Measurements from ENCODE around the gene C9.

C9 gene

GRCh38 chr5:39399135-39400036, 35.1 kb upstream of the C9 start:
- Histone ChIP-seq H3K27me3 (ENCODE audit: low read depth, low read length) (no peaks in the 10 kb centered on the region), H3K4me1 (ENCODE audit: control insufficient read depth in 1 of 2, insufficient read depth in 2 of 2, low read length in 2 of 2) (peaks cover 0 to 9% of the 10 kb centered on the region in 2 donors), H3K4me3 (ENCODE audit: low read depth in 1 of 2, low read length in 2 of 2) (no peak overlapping the region), H3K36me3 (ENCODE audit: control insufficient read depth in 1 of 2, insufficient read depth in 2 of 2, low read length in 2 of 2) (peaks cover 0 to 14% of the 10 kb centered on the region in 2 donors), H3K9me3 (ENCODE audit: control insufficient read depth in 1 of 2, low read length in 2 of 2) (no peaks in the 10 kb centered on the region), H3K27ac (ENCODE audit: low read length) (peak overlapping the region; percentile 88)

DNA sequence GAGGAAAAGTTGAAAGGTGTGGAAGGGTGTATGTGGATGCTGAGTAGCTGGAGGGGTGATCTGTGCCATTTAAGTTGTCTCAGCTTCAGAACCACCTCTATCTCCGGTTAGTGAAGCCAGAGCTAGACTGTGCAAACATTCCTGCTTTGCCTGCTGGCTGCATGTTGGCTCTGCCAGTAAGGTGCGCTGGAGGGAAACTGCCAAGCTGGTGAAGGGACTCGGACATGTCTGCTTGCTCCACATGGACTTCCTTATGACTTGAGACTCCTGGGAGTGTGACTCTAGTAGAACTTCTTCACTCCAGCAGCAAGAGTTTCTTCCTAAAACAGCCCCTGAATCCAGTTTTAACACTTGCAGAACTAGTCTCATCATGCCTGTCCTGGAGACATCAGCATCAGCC, 32.5 kb upstream of the C9 start:
- H3K9me3 ChIP-seq (ENCODE audit: control insufficient read depth in 1 of 2, low read length in 2 of 2) = no peaks in the 10 kb centered on the region
- H3K36me3 ChIP-seq (ENCODE audit: control insufficient read depth in 1 of 2, insufficient read depth in 2 of 2, low read length in 2 of 2) = peaks cover 14 to 20% of the 10 kb centered on the region in 2 donors
- peaks cover 0 to 9% of the 10 kb centered on the region in 2 donors for H3K4me1 ChIP-seq (ENCODE audit: control insufficient read depth in 1 of 2, insufficient read depth in 2 of 2, low read length in 2 of 2)
- H3K27me3 ChIP-seq (ENCODE audit: low read depth, low read length) = no peaks in the 10 kb centered on the region
- no peak overlapping the region for H3K4me3 ChIP-seq (ENCODE audit: low read depth in 1 of 2, low read length in 2 of 2)
- peak overlapping the region; percentile 88 for H3K27ac ChIP-seq (ENCODE audit: low read length)

- Histone ChIP-seq H3K27ac (ENCODE audit: low read length) (no peak overlapping the region), H3K9me3 (ENCODE audit: control insufficient read depth in 1 of 2, low read length in 2 of 2) (no peaks in the 10 kb centered on the region), H3K27me3 (ENCODE audit: low read depth, low read length) (no peaks in the 10 kb centered on the region), H3K4me1 (ENCODE audit: control insufficient read depth in 1 of 2, insufficient read depth in 2 of 2, low read length in 2 of 2) (peaks cover 0 to 1% of the 10 kb centered on the region in 2 donors), H3K36me3 (ENCODE audit: control insufficient read depth in 1 of 2, insufficient read depth in 2 of 2, low read length in 2 of 2) (peaks cover 25% of the 10 kb centered on the region in 2 donors), H3K4me3 (ENCODE audit: low read depth in 1 of 2, low read length in 2 of 2) (no peak overlapping the region)
Measured at GRCh38 chr5:39395521-39395920, 31.2 kb upstream of the C9 start.

DNA sequence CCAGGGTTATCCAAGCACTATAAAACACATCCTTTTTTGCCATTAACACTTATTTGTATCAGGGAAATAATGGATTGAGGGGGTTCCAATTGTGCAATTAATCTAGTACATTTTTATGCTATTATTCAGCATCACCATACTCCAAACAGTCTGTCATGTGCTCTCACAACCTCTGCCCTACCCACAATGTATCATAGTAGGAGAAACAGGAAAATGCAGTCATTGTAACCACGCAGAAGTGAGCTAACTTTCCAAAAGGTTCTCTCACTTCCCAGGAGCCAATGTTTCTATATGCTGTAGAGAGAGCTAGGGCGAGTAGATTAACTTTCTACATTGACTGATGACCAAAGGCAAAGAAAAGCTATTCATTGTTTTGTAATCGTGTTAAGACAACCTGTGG, 30.7 kb upstream of the C9 start:
- Histone ChIP-seq H3K4me1 (ENCODE audit: control insufficient read depth in 1 of 2, insufficient read depth in 2 of 2, low read length in 2 of 2) (no peaks in the 10 kb centered on the region), H3K9me3 (ENCODE audit: control insufficient read depth in 1 of 2, low read length in 2 of 2) (no peaks in the 10 kb centered on the region), H3K4me3 (ENCODE audit: low read depth in 1 of 2, low read length in 2 of 2) (no peak overlapping the region), H3K27me3 (ENCODE audit: low read depth, low read length) (no peaks in the 10 kb centered on the region), H3K27ac (ENCODE audit: low read length) (no peak overlapping the region), H3K36me3 (ENCODE audit: control insufficient read depth in 1 of 2, insufficient read depth in 2 of 2, low read length in 2 of 2) (peaks cover 28 to 29% of the 10 kb centered on the region in 2 donors)

DNA sequence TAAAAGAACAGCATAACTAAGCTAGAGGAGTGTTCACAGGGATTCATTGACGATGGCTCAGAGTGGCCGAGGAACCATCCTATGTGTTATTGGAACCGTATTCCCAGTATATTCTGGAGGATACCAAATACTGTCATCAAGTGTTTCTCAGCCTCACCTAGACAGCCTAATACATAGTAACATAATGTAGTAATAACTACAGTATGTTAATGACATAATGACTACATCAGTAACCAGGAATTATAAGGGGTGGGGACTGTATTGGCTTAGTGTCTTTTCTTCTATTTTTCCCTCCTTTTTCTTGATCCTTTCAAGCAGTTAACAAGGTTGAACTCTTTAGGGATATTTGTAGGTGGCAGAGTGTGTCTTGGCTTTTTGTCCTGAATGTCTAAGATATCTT, 26.6 kb upstream of the C9 start:
- Histone ChIP-seq H3K27me3 (ENCODE audit: low read depth, low read length) (no peaks in the 10 kb centered on the region), H3K4me3 (ENCODE audit: low read depth in 1 of 2, low read length in 2 of 2) (no peak overlapping the region), H3K36me3 (ENCODE audit: control insufficient read depth in 1 of 2, insufficient read depth in 2 of 2, low read length in 2 of 2) (peaks cover 29 to 48% of the 10 kb centered on the region in 2 donors), H3K27ac (ENCODE audit: low read length) (no peak overlapping the region), H3K4me1 (ENCODE audit: control insufficient read depth in 1 of 2, insufficient read depth in 2 of 2, low read length in 2 of 2) (no peaks in the 10 kb centered on the region), H3K9me3 (ENCODE audit: control insufficient read depth in 1 of 2, low read length in 2 of 2) (no peaks in the 10 kb centered on the region)

GRCh38 chr5:39387293-39387692, 23.0 kb upstream of the C9 start:
- H3K27me3 ChIP-seq (ENCODE audit: low read depth, low read length) = no peaks in the 10 kb centered on the region
- H3K4me1 ChIP-seq (ENCODE audit: control insufficient read depth in 1 of 2, insufficient read depth in 2 of 2, low read length in 2 of 2) = no peaks in the 10 kb centered on the region
- no peaks in the 10 kb centered on the region for H3K9me3 ChIP-seq (ENCODE audit: control insufficient read depth in 1 of 2, low read length in 2 of 2)
- peaks cover 33 to 43% of the 10 kb centered on the region in 2 donors for H3K36me3 ChIP-seq (ENCODE audit: control insufficient read depth in 1 of 2, insufficient read depth in 2 of 2, low read length in 2 of 2)
- H3K27ac ChIP-seq (ENCODE audit: low read length) = no peak overlapping the region
- no peak overlapping the region for H3K4me3 ChIP-seq (ENCODE audit: low read depth in 1 of 2, low read length in 2 of 2)

GRCh38 chr5:39384271-39384670, 20.0 kb upstream of the C9 start:
- no peaks in the 10 kb centered on the region for H3K27me3 ChIP-seq (ENCODE audit: low read depth, low read length)
- H3K4me1 ChIP-seq (ENCODE audit: control insufficient read depth in 1 of 2, insufficient read depth in 2 of 2, low read length in 2 of 2) = no peaks in the 10 kb centered on the region
- no peak overlapping the region for H3K27ac ChIP-seq (ENCODE audit: low read length)
- no peaks in the 10 kb centered on the region for H3K9me3 ChIP-seq (ENCODE audit: control insufficient read depth in 1 of 2, low read length in 2 of 2)
- peaks cover 32 to 40% of the 10 kb centered on the region in 2 donors for H3K36me3 ChIP-seq (ENCODE audit: control insufficient read depth in 1 of 2, insufficient read depth in 2 of 2, low read length in 2 of 2)
- no peak overlapping the region for H3K4me3 ChIP-seq (ENCODE audit: low read depth in 1 of 2, low read length in 2 of 2)

- Histone ChIP-seq H3K4me3 (ENCODE audit: low read depth in 1 of 2, low read length in 2 of 2) (no peak overlapping the region), H3K9me3 (ENCODE audit: control insufficient read depth in 1 of 2, low read length in 2 of 2) (no peaks in the 10 kb centered on the region), H3K4me1 (ENCODE audit: control insufficient read depth in 1 of 2, insufficient read depth in 2 of 2, low read length in 2 of 2) (no peaks in the 10 kb centered on the region), H3K27ac (ENCODE audit: low read length) (no peak overlapping the region), H3K36me3 (ENCODE audit: control insufficient read depth in 1 of 2, insufficient read depth in 2 of 2, low read length in 2 of 2) (peaks cover 33 to 37% of the 10 kb centered on the region in 2 donors), H3K27me3 (ENCODE audit: low read depth, low read length) (no peaks in the 10 kb centered on the region)
Measured at GRCh38 chr5:39381376-39381775, 17.1 kb upstream of the C9 start.

DNA sequence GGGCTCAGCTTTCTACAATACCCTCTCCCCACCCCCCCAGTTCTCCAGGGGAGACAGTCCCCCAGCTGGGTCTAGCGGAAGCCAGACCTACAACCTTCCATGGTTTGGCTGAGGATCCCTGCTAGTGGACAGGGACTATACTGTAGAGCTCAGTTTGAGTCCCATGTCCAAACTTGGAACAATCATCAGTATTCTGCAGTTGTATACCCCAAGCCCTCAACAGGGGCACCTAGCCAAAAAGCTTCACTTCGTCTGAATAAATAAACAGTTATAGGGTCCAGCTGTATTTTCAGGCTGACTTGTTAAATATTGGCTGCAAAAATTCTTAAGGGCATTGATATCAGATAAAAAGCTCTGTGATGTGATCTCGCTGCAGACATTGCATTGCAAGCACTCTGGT, 15.4 kb upstream of the C9 start:
- no peaks in the 10 kb centered on the region for H3K27me3 ChIP-seq (ENCODE audit: low read depth, low read length)
- H3K36me3 ChIP-seq (ENCODE audit: control insufficient read depth in 1 of 2, insufficient read depth in 2 of 2, low read length in 2 of 2) = peaks cover 34 to 42% of the 10 kb centered on the region in 2 donors
- no peaks in the 10 kb centered on the region for H3K9me3 ChIP-seq (ENCODE audit: control insufficient read depth in 1 of 2, low read length in 2 of 2)
- H3K27ac ChIP-seq (ENCODE audit: low read length) = no peak overlapping the region
- no peak overlapping the region for H3K4me3 ChIP-seq (ENCODE audit: low read depth in 1 of 2, low read length in 2 of 2)
- H3K4me1 ChIP-seq (ENCODE audit: control insufficient read depth in 1 of 2, insufficient read depth in 2 of 2, low read length in 2 of 2) = no peaks in the 10 kb centered on the region

DNA sequence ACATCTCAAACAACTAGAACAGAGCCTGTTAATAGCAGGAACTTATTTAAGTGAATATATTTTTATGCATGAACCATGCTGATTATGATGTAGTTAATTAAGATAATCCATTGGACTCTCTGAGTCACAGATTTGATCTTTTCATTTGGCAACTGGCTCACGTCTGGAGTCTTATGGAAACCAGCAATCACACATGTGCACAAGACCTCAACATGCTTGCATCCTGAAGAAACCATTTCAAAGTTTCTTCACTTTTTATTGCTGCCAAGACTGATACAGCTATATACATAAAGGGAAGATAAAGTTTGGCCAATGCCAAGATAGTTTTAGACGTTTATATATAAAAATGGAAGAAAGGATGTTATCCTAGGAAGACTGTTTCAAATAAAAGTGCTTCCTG, 13.3 kb upstream of the C9 start:
- peaks cover 43 to 51% of the 10 kb centered on the region in 2 donors for H3K36me3 ChIP-seq (ENCODE audit: control insufficient read depth in 1 of 2, insufficient read depth in 2 of 2, low read length in 2 of 2)
- no peaks in the 10 kb centered on the region for H3K27me3 ChIP-seq (ENCODE audit: low read depth, low read length)
- H3K9me3 ChIP-seq (ENCODE audit: control insufficient read depth in 1 of 2, low read length in 2 of 2) = no peaks in the 10 kb centered on the region
- H3K4me1 ChIP-seq (ENCODE audit: control insufficient read depth in 1 of 2, insufficient read depth in 2 of 2, low read length in 2 of 2) = no peaks in the 10 kb centered on the region
- H3K4me3 ChIP-seq (ENCODE audit: low read depth in 1 of 2, low read length in 2 of 2) = no peak overlapping the region
- H3K27ac ChIP-seq (ENCODE audit: low read length) = no peak overlapping the region

- Histone ChIP-seq H3K9me3 (ENCODE audit: control insufficient read depth in 1 of 2, low read length in 2 of 2) (no peaks in the 10 kb centered on the region), H3K36me3 (ENCODE audit: control insufficient read depth in 1 of 2, insufficient read depth in 2 of 2, low read length in 2 of 2) (peaks cover 38 to 45% of the 10 kb centered on the region in 2 donors), H3K4me1 (ENCODE audit: control insufficient read depth in 1 of 2, insufficient read depth in 2 of 2, low read length in 2 of 2) (no peaks in the 10 kb centered on the region), H3K4me3 (ENCODE audit: low read depth in 1 of 2, low read length in 2 of 2) (no peak overlapping the region), H3K27ac (ENCODE audit: low read length) (no peak overlapping the region), H3K27me3 (ENCODE audit: low read depth, low read length) (no peaks in the 10 kb centered on the region)
Measured at GRCh38 chr5:39376293-39376714, 12.0 kb upstream of the C9 start.

DNA sequence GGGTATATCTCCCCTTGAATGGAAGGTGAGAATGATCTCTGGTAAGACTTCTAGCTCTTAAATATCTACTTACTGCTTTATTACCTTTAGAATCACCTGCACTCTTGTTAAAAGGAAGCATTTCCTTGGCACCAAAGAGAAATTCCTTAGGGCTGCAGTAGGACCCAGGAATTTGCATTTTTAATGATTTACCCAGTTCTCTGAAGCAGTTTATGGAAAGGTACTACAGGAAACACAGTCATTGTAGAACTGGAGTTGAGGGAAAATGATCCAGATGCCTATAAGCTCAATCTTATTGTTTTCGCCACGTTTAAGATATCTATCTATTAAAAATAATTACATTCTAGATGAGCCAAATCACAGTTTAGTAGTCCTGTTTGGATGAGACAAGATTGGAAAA, 9.5 kb upstream of the C9 start:
- Histone ChIP-seq H3K27ac (ENCODE audit: low read length) (no peak overlapping the region), H3K4me1 (ENCODE audit: control insufficient read depth in 1 of 2, insufficient read depth in 2 of 2, low read length in 2 of 2) (no peaks in the 10 kb centered on the region), H3K36me3 (ENCODE audit: control insufficient read depth in 1 of 2, insufficient read depth in 2 of 2, low read length in 2 of 2) (peaks cover 33 to 34% of the 10 kb centered on the region in 2 donors), H3K9me3 (ENCODE audit: control insufficient read depth in 1 of 2, low read length in 2 of 2) (no peaks in the 10 kb centered on the region), H3K27me3 (ENCODE audit: low read depth, low read length) (no peaks in the 10 kb centered on the region), H3K4me3 (ENCODE audit: low read depth in 1 of 2, low read length in 2 of 2) (no peak overlapping the region)
